Osteocyte (in vitro differentiated cells): Measurements from ENCODE around the gene PSMG3. TPM values are rescaled to one million over a fixed set of nuclear protein-coding genes. Genes with fewer than 3 reads are reported as not detected.
A peak's percentile ranks its signal among the peaks of the same experiment; 100 is the strongest.

Experiments used
- DNase-seq: peaks from one replicate; pipeline ENCODE4 v3.0.0; 2021; ENCODE audit warnings: mixed read lengths; ENCODE audit not compliant: unreplicated experiment; ENCODE audit errors: extremely low spot score
- H3K27ac Mint-ChIP-seq: one replicate; pipeline ENCODE4 v1.8.0; 2021; ENCODE audit warnings: mild to moderate bottlenecking, mixed read lengths; ENCODE audit not compliant: unreplicated experiment
- H3K27me3 Mint-ChIP-seq: one replicate; pipeline ENCODE4 v1.8.0; 2021; ENCODE audit warnings: mixed read lengths; ENCODE audit not compliant: unreplicated experiment
- H3K36me3 Mint-ChIP-seq: one replicate; pipeline ENCODE4 v1.8.0; 2021; ENCODE audit warnings: mixed read lengths; ENCODE audit not compliant: unreplicated experiment
- H3K4me1 Mint-ChIP-seq: one replicate; pipeline ENCODE4 v1.8.0; 2021; ENCODE audit warnings: mixed read lengths; ENCODE audit not compliant: unreplicated experiment
- H3K4me3 Mint-ChIP-seq: one replicate; pipeline ENCODE4 v1.8.0; 2021; ENCODE audit warnings: mild to moderate bottlenecking, moderate library complexity, mixed read lengths; ENCODE audit not compliant: unreplicated experiment
- H3K9me3 Mint-ChIP-seq: one replicate; pipeline ENCODE4 v1.8.0; 2021; ENCODE audit warnings: mixed read lengths; ENCODE audit not compliant: unreplicated experiment
- CTCF ChIP-seq: fragments of 200-600 bp; sonication (generic); IDR thresholded peaks from 2 replicates; pipeline ENCODE4 v1.5.0; 2021; ENCODE audit warnings: antibody characterized with exemption, mild to moderate bottlenecking, moderate library complexity
- long read RNA-seq: library from polyadenylated mRNA; unstranded; transcript quantifications from one replicate; pipeline ENCODE4 v2.0.0, GENCODE V29; 2021
- total RNA-seq: library from RNA; stranded (reverse); gene quantifications from 2 replicates; pipeline ENCODE4 v1.2.1, GENCODE V29; 2021

Gene PSMG3, protein sequence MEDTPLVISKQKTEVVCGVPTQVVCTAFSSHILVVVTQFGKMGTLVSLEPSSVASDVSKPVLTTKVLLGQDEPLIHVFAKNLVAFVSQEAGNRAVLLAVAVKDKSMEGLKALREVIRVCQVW
- total RNA-seq: 25.6 and 28.9 TPM in 2 replicates
- long read RNA-seq, transcript PSMG3-203 (3 exons, 774 nt): major isoform, 6 of 10 reads
- long read RNA-seq, partial matches to known transcripts: 0 of 10 reads
- long read RNA-seq, other reads (novel, unspliced or antisense): 0 of 10 reads

DNA sequence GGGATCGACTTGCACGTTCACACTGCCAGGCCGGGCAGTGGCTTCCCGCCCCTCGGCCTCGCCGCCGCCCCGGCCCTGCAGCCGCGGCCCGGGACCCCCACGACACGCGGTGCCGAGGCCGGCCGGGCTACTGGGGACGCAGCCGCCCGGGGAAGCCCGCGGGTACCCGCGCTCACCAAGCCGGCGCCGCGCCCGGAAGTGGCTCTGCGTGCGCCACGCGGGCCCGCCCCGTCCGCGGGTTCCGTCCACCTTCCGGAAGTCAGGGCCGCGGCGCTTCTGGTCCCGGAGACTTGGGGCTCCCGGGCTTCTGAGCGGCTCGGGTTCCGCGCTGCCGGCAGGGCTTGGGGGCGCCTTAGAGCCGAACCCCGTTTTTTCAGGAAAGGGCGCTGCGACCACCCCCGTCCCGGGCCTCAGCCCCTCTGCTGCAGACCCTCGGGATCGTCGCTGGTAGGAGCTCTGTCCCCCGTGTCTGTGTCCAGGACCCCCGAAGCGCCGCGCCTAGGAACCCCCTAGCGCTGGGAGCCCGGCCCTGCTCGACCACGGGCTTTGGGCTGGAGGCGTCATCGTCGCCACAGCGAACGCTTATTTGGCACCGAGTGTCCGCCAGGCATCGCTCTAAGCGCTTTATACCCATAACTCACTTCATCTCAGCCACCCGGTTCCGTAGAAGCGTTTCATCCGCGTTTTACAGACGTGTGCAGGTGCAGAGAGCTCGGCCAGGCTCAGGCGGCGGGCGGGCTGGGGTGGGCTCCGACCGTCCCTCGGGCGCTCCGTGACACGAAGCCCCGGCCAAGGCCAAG lies at the start of gene PSMG3:
PSMG3 (minus strand) TSS at position 200 of the 800 bp plus-strand sequence. CDS start 693 bp downstream, outside the sequence.
- H3K27ac Mint-ChIP-seq: peak within 1 kb of the TSS; percentile 99
- peak within 1 kb of the TSS; percentile 78 for H3K4me3 Mint-ChIP-seq
- no peaks in the 10 kb centered on the region for H3K27me3 Mint-ChIP-seq
- H3K36me3 Mint-ChIP-seq: peaks cover 5% of the 10 kb centered on the region
- peaks cover 62% of the 10 kb centered on the region for H3K4me1 Mint-ChIP-seq
- no peaks in the 10 kb centered on the region for H3K9me3 Mint-ChIP-seq
- peak; percentile 26 for TF ChIP-seq CTCF
- DNase-seq: peak; percentile 94

DNA sequence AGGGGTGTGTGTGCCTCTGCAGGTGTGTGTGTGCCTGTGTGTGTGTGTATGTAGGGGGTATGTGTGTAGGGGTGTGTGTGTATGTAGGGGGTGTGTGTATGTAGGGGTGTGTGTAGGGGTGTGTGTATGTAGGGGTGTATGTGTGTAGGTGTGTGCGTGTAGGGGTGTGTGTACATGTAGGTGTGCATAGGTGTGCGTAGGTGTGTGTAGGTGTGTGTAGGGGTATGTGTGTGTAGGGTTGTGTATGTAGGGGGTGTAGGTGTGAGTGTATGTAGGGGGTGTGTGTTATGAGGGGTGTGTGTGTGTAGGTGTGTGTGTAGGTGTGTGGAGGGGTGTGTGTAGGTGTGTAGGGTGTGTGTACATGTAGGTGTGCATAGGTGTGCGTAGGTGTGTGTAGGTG lies 48.6 kb upstream of the PSMG3 start:
- no peak overlapping the region for H3K4me3 Mint-ChIP-seq
- TF ChIP-seq CTCF: no peak
- no peaks in the 10 kb centered on the region for H3K4me1 Mint-ChIP-seq
- H3K27ac Mint-ChIP-seq: no peak overlapping the region
- H3K9me3 Mint-ChIP-seq: no peaks in the 10 kb centered on the region
- no peaks in the 10 kb centered on the region for H3K36me3 Mint-ChIP-seq
- peaks cover 29% of the 10 kb centered on the region for H3K27me3 Mint-ChIP-seq
- no peak for DNase-seq

DNA sequence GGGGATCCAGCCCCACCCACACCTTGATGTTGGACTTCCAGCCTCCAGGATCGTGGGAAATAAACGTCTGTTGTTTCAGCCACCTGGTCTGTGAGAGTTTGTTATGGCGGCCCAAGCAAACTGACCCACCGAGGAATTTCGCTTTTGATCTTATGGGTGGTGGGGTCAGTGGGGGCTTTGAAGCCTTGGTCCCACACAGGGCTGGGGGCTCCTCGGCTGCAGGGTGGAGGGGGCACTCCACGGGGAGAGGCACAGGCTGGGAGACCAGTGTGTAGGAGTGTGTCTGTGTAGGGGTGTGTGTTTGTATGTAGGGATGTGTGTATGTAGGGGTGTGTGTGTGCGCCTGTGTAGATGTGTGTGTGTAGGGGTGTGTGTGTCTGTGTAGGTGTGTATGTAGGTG lies 48.1 kb upstream of the PSMG3 start:
- H3K4me3 Mint-ChIP-seq: no peak overlapping the region
- no peaks in the 10 kb centered on the region for H3K9me3 Mint-ChIP-seq
- DNase-seq: no peak
- H3K36me3 Mint-ChIP-seq: no peaks in the 10 kb centered on the region
- TF ChIP-seq CTCF: no peak
- peaks cover 29% of the 10 kb centered on the region for H3K27me3 Mint-ChIP-seq
- H3K4me1 Mint-ChIP-seq: no peaks in the 10 kb centered on the region
- H3K27ac Mint-ChIP-seq: no peak overlapping the region

GRCh38 chr7:1616741-1617140 lies 46.9 kb upstream of the PSMG3 start:
- H3K36me3 Mint-ChIP-seq: no peaks in the 10 kb centered on the region
- no peak overlapping the region for H3K27ac Mint-ChIP-seq
- peaks cover 29% of the 10 kb centered on the region for H3K27me3 Mint-ChIP-seq
- DNase-seq: no peak
- no peak overlapping the region for H3K4me3 Mint-ChIP-seq
- H3K4me1 Mint-ChIP-seq: peaks cover 5% of the 10 kb centered on the region
- H3K9me3 Mint-ChIP-seq: no peaks in the 10 kb centered on the region
- TF ChIP-seq CTCF: no peak

DNA sequence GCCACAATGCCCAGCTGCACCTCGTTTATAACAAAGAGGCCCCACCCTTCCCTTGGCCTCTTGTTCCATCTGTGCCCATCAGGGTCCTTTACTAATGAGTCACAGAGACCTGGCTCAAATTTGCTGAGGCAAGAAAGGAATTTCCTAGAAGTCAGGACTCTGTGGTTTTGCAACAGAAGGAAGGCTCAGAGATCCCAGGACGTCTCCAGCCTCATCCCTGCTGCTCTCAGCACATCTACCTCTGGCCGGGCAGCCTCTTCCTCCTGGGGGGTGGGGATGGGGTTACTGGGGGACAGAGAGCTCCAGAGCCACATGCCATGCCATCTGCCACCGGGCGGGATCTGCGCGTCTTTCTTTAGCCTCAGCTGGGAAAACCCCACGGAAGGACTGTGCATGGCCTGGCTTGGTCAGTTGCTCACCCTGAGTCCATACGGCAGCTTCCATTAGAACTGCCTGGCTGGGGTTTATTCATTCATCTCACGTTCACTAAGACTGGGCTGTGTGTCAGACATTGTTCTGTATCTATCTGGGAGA lies 41.9 kb upstream of the PSMG3 start:
- Mint-ChIP-seq H3K4me1 (peaks cover 11% of the 10 kb centered on the region), H3K27ac (peak overlapping the region; percentile 67), H3K36me3 (no peaks in the 10 kb centered on the region), H3K4me3 (no peak overlapping the region), H3K27me3 (peaks cover 28% of the 10 kb centered on the region), H3K9me3 (no peaks in the 10 kb centered on the region)
- TF ChIP-seq CTCF: no peak
- DNase-seq: peak; percentile 84
